ENCODE measurements around the gene TPRG1.

TPRG1 gene

GRCh38 chr3:189330066-189330465, 158.3 kb downstream of the TPRG1 start:
- Histone ChIP-seq H3K9ac (no peak overlapping the region), H2AFZ (no peak overlapping the region), H3K4me3 (ENCODE audit: low read depth, low read length) (no peak overlapping the region), H3K27ac (no peak overlapping the region), H3K4me1 (peaks cover 9% of the 10 kb centered on the region), H3K4me2 (ENCODE audit: low read length) (no peak overlapping the region), H3K36me3 (ENCODE audit: control insufficient read depth, insufficient read depth, low read length) (no peaks in the 10 kb centered on the region), H3K9me3 (ENCODE audit: control insufficient read depth, low read length) (no peaks in the 10 kb centered on the region), H3K27me3 (ENCODE audit: control insufficient read depth, insufficient read depth, low read length) (no peaks in the 10 kb centered on the region), H3K79me2 (no peaks in the 10 kb centered on the region)
- no peak for TF ChIP-seq CTCF (IDR thresholded peaks at IDR 0.05)

DNA sequence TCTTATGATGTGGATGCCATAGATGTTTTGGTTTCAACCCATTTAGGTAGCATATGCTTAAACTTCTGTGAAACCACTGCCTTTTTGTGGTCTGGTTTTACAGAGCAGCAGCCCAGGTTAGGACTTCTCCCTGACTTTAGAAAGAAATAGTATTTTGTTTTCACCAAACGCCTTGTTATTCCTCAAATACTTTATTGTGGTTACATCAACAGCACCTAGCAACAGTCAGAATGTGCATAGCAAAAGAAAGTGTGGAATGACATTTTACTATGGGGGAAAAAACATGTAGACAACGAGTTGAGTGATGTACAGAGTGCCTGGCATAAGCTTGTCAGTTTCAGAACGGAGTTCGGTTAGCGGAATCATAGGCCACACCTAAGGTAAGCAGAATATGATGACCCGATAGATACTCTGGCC, 159.2 kb downstream of the TPRG1 start:
- Histone ChIP-seq H3K27ac (no peak overlapping the region), H3K4me3 (ENCODE audit: low read depth, low read length) (no peak overlapping the region), H3K4me1 (no peaks in the 10 kb centered on the region), H3K79me2 (no peaks in the 10 kb centered on the region), H3K9ac (no peak overlapping the region), H3K36me3 (ENCODE audit: control insufficient read depth, insufficient read depth, low read length) (no peaks in the 10 kb centered on the region), H2AFZ (no peak overlapping the region), H3K4me2 (ENCODE audit: low read length) (no peak overlapping the region), H3K9me3 (ENCODE audit: control insufficient read depth, low read length) (no peaks in the 10 kb centered on the region), H3K27me3 (ENCODE audit: control insufficient read depth, insufficient read depth, low read length) (no peaks in the 10 kb centered on the region)
- TF ChIP-seq CTCF (IDR thresholded peaks at IDR 0.05), result no peak

DNA sequence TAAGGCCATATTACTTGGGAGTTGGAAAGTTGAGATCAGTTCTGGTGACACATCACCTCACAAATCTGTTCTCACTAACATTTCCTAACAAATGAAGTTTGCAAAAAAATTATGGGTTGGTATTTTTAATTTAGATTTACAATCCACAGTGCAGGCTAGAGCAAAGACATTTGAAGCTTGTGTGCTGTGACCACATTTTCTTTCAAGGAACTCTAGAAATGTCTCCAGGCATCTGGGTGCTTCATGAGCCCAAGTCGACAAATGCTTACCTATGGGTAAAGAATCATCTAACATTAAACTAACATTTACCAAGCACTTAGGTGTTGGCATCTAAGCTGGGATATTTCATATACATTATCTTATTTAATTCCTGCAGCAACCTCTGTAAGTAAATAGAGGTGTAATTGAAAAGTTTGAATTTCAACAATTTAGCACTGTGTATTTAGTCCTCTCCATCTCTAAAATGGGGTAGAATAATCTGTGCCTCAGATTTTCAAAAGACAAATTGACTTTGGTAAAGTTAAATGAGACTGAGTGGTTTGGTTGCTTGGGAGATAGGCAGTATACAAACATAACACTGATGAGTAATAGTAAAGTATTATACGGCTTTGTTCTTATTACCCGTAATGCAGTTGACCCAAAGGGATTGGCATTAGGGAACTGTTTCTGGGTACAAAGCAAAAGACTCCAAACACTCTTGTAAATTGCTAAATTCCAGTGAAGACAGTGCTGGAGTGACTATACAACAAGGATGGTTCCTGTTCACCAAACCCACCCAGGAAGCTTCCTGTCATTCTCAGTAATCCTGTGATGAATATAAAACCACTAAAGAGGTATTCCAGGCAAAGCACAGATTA, 162.5 kb downstream of the TPRG1 start:
- Histone ChIP-seq H3K36me3 (ENCODE audit: control insufficient read depth, insufficient read depth, low read length) (no peaks in the 10 kb centered on the region), H3K27me3 (ENCODE audit: control insufficient read depth, insufficient read depth, low read length) (no peaks in the 10 kb centered on the region), H3K9me3 (ENCODE audit: control insufficient read depth, low read length) (no peaks in the 10 kb centered on the region), H3K4me2 (ENCODE audit: low read length) (no peak overlapping the region), H2AFZ (no peak overlapping the region), H3K9ac (no peak overlapping the region), H3K4me3 (ENCODE audit: low read depth, low read length) (no peak overlapping the region), H3K4me1 (no peaks in the 10 kb centered on the region), H3K27ac (no peak overlapping the region), H3K79me2 (no peaks in the 10 kb centered on the region)
- no peak for TF ChIP-seq CTCF (IDR thresholded peaks at IDR 0.05)

DNA sequence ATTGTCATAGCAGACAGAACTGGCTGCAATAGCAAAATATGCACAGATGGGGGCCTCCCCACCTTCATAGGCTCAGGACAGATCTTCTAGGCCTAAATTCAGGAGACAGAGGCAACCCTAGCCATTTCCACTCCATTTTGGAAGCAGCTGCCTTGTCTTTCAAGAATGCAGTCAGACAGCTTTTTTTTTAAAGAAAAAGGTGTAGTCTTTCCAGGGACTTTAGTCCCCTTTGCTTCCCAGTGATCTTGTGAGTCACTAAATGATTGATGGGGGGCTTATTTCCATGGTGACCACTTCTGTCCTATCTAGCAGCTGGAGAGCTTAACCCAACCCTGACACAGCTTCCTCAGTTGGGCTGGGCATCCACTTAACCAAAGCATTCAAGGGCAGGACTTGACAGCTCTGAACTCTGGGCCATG, 165.9 kb downstream of the TPRG1 start:
- no peak overlapping the region for H2AFZ ChIP-seq
- no peaks in the 10 kb centered on the region for H3K36me3 ChIP-seq (ENCODE audit: control insufficient read depth, insufficient read depth, low read length)
- no peak for TF ChIP-seq CTCF (IDR thresholded peaks at IDR 0.05)
- H3K4me3 ChIP-seq (ENCODE audit: low read depth, low read length), result no peak overlapping the region
- no peak overlapping the region for H3K9ac ChIP-seq
- no peaks in the 10 kb centered on the region for H3K4me1 ChIP-seq
- H3K27me3 ChIP-seq (ENCODE audit: control insufficient read depth, insufficient read depth, low read length), result no peaks in the 10 kb centered on the region
- no peaks in the 10 kb centered on the region for H3K79me2 ChIP-seq
- no peak overlapping the region for H3K4me2 ChIP-seq (ENCODE audit: low read length)
- no peaks in the 10 kb centered on the region for H3K9me3 ChIP-seq (ENCODE audit: control insufficient read depth, low read length)
- no peak overlapping the region for H3K27ac ChIP-seq

DNA sequence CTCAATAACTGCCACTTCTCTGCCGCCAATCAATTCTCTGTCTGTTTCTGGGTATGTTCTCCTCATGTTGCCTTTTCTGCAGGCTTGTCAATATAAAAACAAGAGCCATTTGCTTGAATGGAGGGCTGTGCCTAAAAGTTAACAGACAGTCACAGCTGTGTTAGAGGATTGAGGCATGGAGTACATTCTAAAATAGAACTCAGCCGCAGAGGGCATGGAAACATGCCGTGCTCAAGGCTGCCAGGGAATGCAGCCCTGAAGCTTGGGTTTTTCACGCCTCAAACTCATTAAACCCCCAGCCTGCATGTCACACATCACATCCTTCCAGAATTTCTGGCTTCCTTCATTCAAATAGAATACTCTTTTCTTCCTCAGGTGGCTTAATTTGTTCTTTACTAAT, 166.6 kb downstream of the TPRG1 start:
- no peak for TF ChIP-seq CTCF (IDR thresholded peaks at IDR 0.05)
- Histone ChIP-seq H3K4me1 (no peaks in the 10 kb centered on the region), H3K4me2 (ENCODE audit: low read length) (no peak overlapping the region), H3K27me3 (ENCODE audit: control insufficient read depth, insufficient read depth, low read length) (no peaks in the 10 kb centered on the region), H3K9me3 (ENCODE audit: control insufficient read depth, low read length) (no peaks in the 10 kb centered on the region), H3K27ac (no peak overlapping the region), H3K9ac (no peak overlapping the region), H2AFZ (no peak overlapping the region), H3K36me3 (ENCODE audit: control insufficient read depth, insufficient read depth, low read length) (no peaks in the 10 kb centered on the region), H3K79me2 (no peaks in the 10 kb centered on the region), H3K4me3 (ENCODE audit: low read depth, low read length) (no peak overlapping the region)

Data from parathyroid adenoma (tissue), 2 donors.